A673 (cell line): Measurements from ENCODE around the gene LIMK1. TPM values are rescaled to one million over a fixed set of nuclear protein-coding genes. Genes with fewer than 3 reads are reported as not detected.
"Not testable (repeated sequence)": the region's sequence is repeated elsewhere in the genome, so short reads cannot be mapped to it uniquely, and the experiment has no call there.

Experiments used
- BruUV-seq: library from RNA; stranded (reverse); fragments of 400-500 nt; replicated peaks from 2 replicates; lab custom pipeline; 2021; lab: Mats Ljungman, UMichigan
- CTCF ChIA-PET: fragments of 300-600 bp; sonication (Branson Sonifier 250); formaldehyde crosslinking; loops from one replicate; lab custom pipeline; 2022; ENCODE audit warnings: antibody characterized with exemption; lab: Charles Lee
- POLR2A ChIA-PET: fragments of 300-600 bp; sonication (Branson Sonifier 250); formaldehyde crosslinking; loops from one replicate; lab custom pipeline; 2022; ENCODE audit warnings: antibody characterized with exemption; ENCODE audit not compliant: low non-redundant PET; lab: Charles Lee
- DNase-seq: peaks from one replicate; pipeline ENCODE4 v3.0.0-alpha.2; 2015; ENCODE audit warnings: low spot score
- H3K27ac ChIP-seq: fragments of 200-600 bp; sonication (generic); 2 replicates; pipeline ENCODE4 v1.5.1; 2016; ENCODE audit warnings: mixed run types, low read depth, mild to moderate bottlenecking, mixed read lengths, antibody characterized with exemption, low read length; ENCODE audit not compliant: poor library complexity, severe bottlenecking
- H3K27me3 ChIP-seq: fragments of 200-600 bp; sonication (generic); replicated peaks from 2 replicates; pipeline ENCODE4 v1.6.1; 2017; ENCODE audit warnings: mixed run types, low read depth, mild to moderate bottlenecking, mixed read lengths, antibody characterized with exemption, low read length; ENCODE audit not compliant: insufficient read depth, poor library complexity
- H3K36me3 ChIP-seq: fragments of 200-600 bp; sonication (generic); 2 replicates; pipeline ENCODE4 v1.6.1; 2016; ENCODE audit warnings: mixed run types, mild to moderate bottlenecking, mixed read lengths, antibody characterized with exemption, low read length; ENCODE audit not compliant: insufficient read depth, poor library complexity, severe bottlenecking
- H3K4me1 ChIP-seq: fragments of 200-600 bp; sonication (generic); 2 replicates; pipeline ENCODE4 v1.6.1; 2017; ENCODE audit warnings: mixed run types, mild to moderate bottlenecking, mixed read lengths, antibody characterized with exemption, low read length; ENCODE audit not compliant: insufficient read depth, poor library complexity, severe bottlenecking
- H3K4me3 ChIP-seq: fragments of 200-600 bp; sonication (generic); 2 replicates; pipeline ENCODE4 v1.5.1; 2016; ENCODE audit warnings: low read depth, mixed run types, mild to moderate bottlenecking, mixed read lengths, low read length; ENCODE audit not compliant: poor library complexity, severe bottlenecking
- H3K9me3 ChIP-seq: fragments of 200-600 bp; sonication (generic); 2 replicates; pipeline ENCODE4 v1.6.1; 2016; ENCODE audit warnings: mixed run types, low read depth, mild to moderate bottlenecking, mixed read lengths, antibody characterized with exemption, low read length; ENCODE audit not compliant: poor library complexity, severe bottlenecking
- CTCF ChIP-seq: fragments of 300-800, 200-600 bp; sonication (generic); conservative IDR thresholded peaks from 2 replicates; pipeline ENCODE4 v1.5.1; 2017; ENCODE audit warnings: low read depth, mild to moderate bottlenecking, antibody characterized with exemption, low read length, moderate library complexity, mixed read lengths
- EZH2 ChIP-seq: fragments of 200-600 bp; sonication (generic); IDR thresholded peaks from 2 replicates; pipeline ENCODE4 v1.6.1; 2017; ENCODE audit warnings: borderline replicate concordance, low read depth, mild to moderate bottlenecking, mixed read lengths, antibody characterized with exemption, low read length; ENCODE audit not compliant: poor library complexity, severe bottlenecking
- intact Hi-C: fragments of 100-400 bp; cut with micrococcal nuclease; formaldehyde crosslinking; loops from one replicate; pipeline ENCODE4 v1.10.0; 2022; ENCODE audit not compliant: unreplicated experiment
- total RNA-seq: library from RNA; stranded (reverse); gene quantifications from 2 replicates; pipeline ENCODE4 v1.2.3, GENCODE V29; 2021

LIMK1 gene
- total RNA-seq, 1 experiment from 2014 or later = 59.3 TPM

- CTCF ChIA-PET = no interaction called here
These were observed 82.4 kb downstream of the LIMK1 start for GRCh38 chr7:74165867-74166593.

DNA sequence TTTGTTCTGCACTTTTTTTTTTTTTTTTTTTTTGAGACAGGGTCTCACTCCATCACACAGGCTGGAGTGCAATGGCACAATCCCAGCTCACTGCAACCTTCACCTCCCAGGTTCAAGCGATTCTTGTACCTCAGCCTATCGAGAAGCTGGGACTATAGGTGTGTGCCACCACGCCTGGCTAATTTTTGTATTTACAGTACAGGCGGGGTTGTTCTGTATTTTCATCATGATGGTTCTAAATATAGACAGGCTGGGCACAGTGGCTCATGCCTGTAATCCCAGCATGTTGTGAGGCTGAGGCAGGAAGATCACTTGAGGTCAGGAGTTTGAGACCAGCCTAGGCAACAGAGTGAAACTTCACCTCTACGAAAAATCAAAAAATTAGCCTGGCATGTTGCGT is 83.7 kb downstream of the LIMK1 start:
- BruUV-seq, DNase-seq, intact Hi-C loops, CTCF ChIA-PET, H3K9me3 ChIP-seq, H3K27ac ChIP-seq, H3K27me3 ChIP-seq, H3K4me3 ChIP-seq, POLR2A ChIA-PET, H3K36me3 ChIP-seq, H3K4me1 ChIP-seq: not testable (repeated sequence)

More at GRCh38 chr7:74165867-74166593, 82.4 kb downstream of the LIMK1 start:
- Histone ChIP-seq H3K36me3 (no peaks in the 10 kb centered on the region), H3K27me3 (no peaks in the 10 kb centered on the region), H3K4me3 (no peak overlapping the region), H3K27ac (no peak overlapping the region), H3K4me1 (no peaks in the 10 kb centered on the region), H3K9me3 (no peaks in the 10 kb centered on the region)
- intact Hi-C loops = no loop called here
- POLR2A ChIA-PET = no interaction called here
- TF ChIP-seq EZH2 (no peak), CTCF (no peak)
- no peak for DNase-seq
- BruUV-seq = no TSS peak

Other genes starting within 250 kb of the LIMK1 start
- 0.85 TPM in 1 of 2 replicates, not detected in the other for gene METTL27, start 241.3 kb upstream of the LIMK1 start, total RNA-seq
- not detected in 2 replicates for gene TMEM270, start 222.6 kb upstream of the LIMK1 start, total RNA-seq
- gene ELN, start 55.6 kb upstream of the LIMK1 start, total RNA-seq = 47.6 and 65.9 TPM in 2 replicates
- gene EIF4H, start 90.6 kb downstream of the LIMK1 start, total RNA-seq = 432 and 453 TPM in 2 replicates
- 0.28 and 0.58 TPM in 2 replicates for gene LAT2, start 126.2 kb downstream of the LIMK1 start, total RNA-seq
- gene RFC2, start 170.6 kb downstream of the LIMK1 start, total RNA-seq = 113 and 125 TPM in 2 replicates
- gene CLIP2, start 205.6 kb downstream of the LIMK1 start, total RNA-seq = 28.9 and 33.3 TPM in 2 replicates